GM21786 (cell line): ENCODE data around the gene LIPM.

ENCODE experiments used
- ATAC-seq: cut with Tn5 transposase; IDR thresholded peaks from one replicate; pipeline ENCODE4 v1.9.1; 2021; ENCODE audit not compliant: unreplicated experiment

The LIPM gene

GRCh38 chr10:88802523-88803285 lies at the start of gene LIPM:
LIPM (plus strand) TSS chr10:88802730; CDS start chr10:88802897, 167 bp downstream.
- ATAC-seq, result no peak

GRCh38 chr10:88754287-88754686 lies 48.2 kb upstream of the LIPM start:
- ATAC-seq, result no peak

GRCh38 chr10:88755753-88756152 lies 46.8 kb upstream of the LIPM start:
- ATAC-seq, result peak; percentile 92

- no peak for ATAC-seq
Observed at GRCh38 chr10:88756660-88757059, 45.9 kb upstream of the LIPM start.

- no peak for ATAC-seq
Observed at GRCh38 chr10:88759366-88760101, 43.0 kb upstream of the LIPM start, which contains the start of gene LIPN. LIPN (plus strand) TSS chr10:88760020; CDS start chr10:88761406, 1,386 bp downstream.

GRCh38 chr10:88762906-88763305 lies 39.6 kb upstream of the LIPM start:
- no peak for ATAC-seq

GRCh38 chr10:88763441-88763840 lies 39.1 kb upstream of the LIPM start:
- ATAC-seq, result no peak

- no peak for ATAC-seq
Observed at GRCh38 chr10:88764110-88764509, 38.4 kb upstream of the LIPM start.

- ATAC-seq, result no peak
Observed at GRCh38 chr10:88765816-88766215, 36.7 kb upstream of the LIPM start.

- ATAC-seq, result no peak
Observed at GRCh38 chr10:88769384-88769783, 33.1 kb upstream of the LIPM start.

- no peak for ATAC-seq
Observed at GRCh38 chr10:88781206-88781605, 21.3 kb upstream of the LIPM start.

GRCh38 chr10:88782222-88782621 lies 20.3 kb upstream of the LIPM start:
- no peak for ATAC-seq

- no peak for ATAC-seq
Observed at GRCh38 chr10:88783724-88784123, 18.8 kb upstream of the LIPM start.

GRCh38 chr10:88786032-88786770 lies 16.3 kb upstream of the LIPM start:
- ATAC-seq, result no peak

- ATAC-seq, result no peak
Observed at GRCh38 chr10:88787463-88787862, 15.1 kb upstream of the LIPM start.

- no peak for ATAC-seq
Observed at GRCh38 chr10:88788924-88789323, 13.6 kb upstream of the LIPM start.

GRCh38 chr10:88791924-88792323 lies 10.6 kb upstream of the LIPM start:
- ATAC-seq, result no peak

GRCh38 chr10:88792661-88793060 lies 9.9 kb upstream of the LIPM start:
- no peak for ATAC-seq

- no peak for ATAC-seq
Observed at GRCh38 chr10:88793712-88794299, 8.7 kb upstream of the LIPM start.

GRCh38 chr10:88794731-88795130 lies 7.8 kb upstream of the LIPM start:
- no peak for ATAC-seq
